Karpas-422 (cell line): ENCODE measurements around the gene GPN2. TPM values are rescaled to one million over a fixed set of nuclear protein-coding genes. Genes with fewer than 3 reads are reported as not detected.

ENCODE experiments used
- DNase-seq: peaks from one replicate; pipeline ENCODE4 v3.0.0-alpha.2; 2015
- H2AFZ ChIP-seq: fragments of 200-600 bp; sonication (generic); 2 replicates; pipeline ENCODE4 v1.6.1; 2014; ENCODE audit warnings: antibody characterized with exemption, low read length, mixed read lengths
- H3K27ac ChIP-seq: fragments of 200-600 bp; sonication (generic); 2 replicates; pipeline ENCODE4 v1.5.1; 2014; ENCODE audit warnings: mild to moderate bottlenecking, low read length, moderate library complexity
- H3K27me3 ChIP-seq: fragments of 200-600 bp; sonication (generic); 2 replicates; pipeline ENCODE4 v1.6.1; 2014; ENCODE audit warnings: low read length, mixed read lengths
- H3K36me3 ChIP-seq: fragments of 200-600 bp; sonication (generic); 2 replicates; pipeline ENCODE4 v1.6.1; 2014; ENCODE audit warnings: low read length, mixed read lengths; ENCODE audit not compliant: insufficient read depth
- H3K4me1 ChIP-seq: fragments of 200-600 bp; sonication (generic); 2 replicates; pipeline ENCODE4 v1.6.1; 2014; ENCODE audit warnings: mild to moderate bottlenecking, low read length, mixed read lengths
- H3K4me2 ChIP-seq: fragments of 200-600 bp; sonication (generic); 2 replicates; pipeline ENCODE4 v1.6.1; 2014; ENCODE audit warnings: low read length, low read depth, mild to moderate bottlenecking; ENCODE audit not compliant: poor library complexity, severe bottlenecking
- H3K4me3 ChIP-seq: fragments of 200-600 bp; sonication (generic); 2 replicates; pipeline ENCODE4 v1.5.1; 2014; ENCODE audit warnings: mild to moderate bottlenecking, antibody characterized with exemption, low read length, mixed read lengths
- H3K79me2 ChIP-seq: fragments of 200-600 bp; sonication (generic); 2 replicates; pipeline ENCODE4 v1.6.1; 2014; ENCODE audit warnings: mild to moderate bottlenecking, low read length, mixed read lengths
- H3K9ac ChIP-seq: fragments of 200-600 bp; sonication (generic); 2 replicates; pipeline ENCODE4 v1.6.0; 2014; ENCODE audit warnings: low read length
- H3K9me2 ChIP-seq: fragments of 200-600 bp; sonication (generic), shearing (Covaris generic); replicated peaks from 2 replicates; pipeline ENCODE4 v1.6.0; 2014; ENCODE audit warnings: mild to moderate bottlenecking, low read length, moderate library complexity; ENCODE audit not compliant: insufficient read depth
- H3K9me3 ChIP-seq: fragments of 300-700, 200-600 bp; sonication (generic); 2 replicates; pipeline ENCODE4 v1.6.1; 2014; ENCODE audit warnings: low read length, mixed read lengths
- H4K20me1 ChIP-seq: fragments of 200-600 bp; sonication (generic); 2 replicates; pipeline ENCODE4 v1.6.1; 2014; ENCODE audit warnings: mild to moderate bottlenecking, antibody characterized with exemption, low read length, low read depth; ENCODE audit not compliant: insufficient read depth
- total RNA-seq: library from RNA; depleted of rRNA; stranded (reverse); fragments of >200 nt; shearing (Covaris generic); gene quantifications from 2 replicates; pipeline ENCODE4 v1.2.3, GENCODE V29; 2014; ENCODE audit warnings: low replicate concordance

GPN2 gene
- total RNA-seq, 1 experiment from 2014 or later, result 33.3 TPM

- Histone ChIP-seq H3K27me3 (no peaks in the 10 kb centered on the region), H4K20me1 (peaks cover 24% of the 10 kb centered on the region), H2AFZ (peak within 1 kb of the TSS; percentile 98), H3K9me2 (no peaks in the 10 kb centered on the region), H3K27ac (peak within 1 kb of the TSS; percentile 79), H3K79me2 (peaks cover 39% of the 10 kb centered on the region), H3K9ac (peak within 1 kb of the TSS; percentile 100), H3K4me3 (peak within 1 kb of the TSS; percentile 99), H3K36me3 (peaks cover 23% of the 10 kb centered on the region), H3K9me3 (no peaks in the 10 kb centered on the region), H3K4me1 (peaks cover 25% of the 10 kb centered on the region), H3K4me2 (peak within 1 kb of the TSS; percentile 99)
- peak; percentile 99 for DNase-seq
These were observed 31.7 kb upstream of the GPN2 start, which contains the start of gene NUDC for GRCh38 chr1:26921540-26922430. TSS of gene NUDC (plus strand) at chr1:26921743. CDS start at chr1:26921849, 106 bp downstream.

GRCh38 chr1:26921126-26921539, 31.1 kb upstream of the GPN2 start:
- H2AFZ ChIP-seq, result peak overlapping the region; percentile 98
- H4K20me1 ChIP-seq, result peaks cover 24% of the 10 kb centered on the region
- H3K9me2 ChIP-seq, result no peaks in the 10 kb centered on the region
- DNase-seq, result no peak
- H3K4me2 ChIP-seq, result peak overlapping the region; percentile 99
- H3K27me3 ChIP-seq, result no peaks in the 10 kb centered on the region
- H3K4me1 ChIP-seq, result peaks cover 25% of the 10 kb centered on the region
- peaks cover 33% of the 10 kb centered on the region for H3K79me2 ChIP-seq
- no peaks in the 10 kb centered on the region for H3K9me3 ChIP-seq
- peak overlapping the region; percentile 99 for H3K4me3 ChIP-seq
- peaks cover 19% of the 10 kb centered on the region for H3K36me3 ChIP-seq
- no peak overlapping the region for H3K27ac ChIP-seq
- H3K9ac ChIP-seq, result peak overlapping the region; percentile 62

- H4K20me1 ChIP-seq, result no peaks in the 10 kb centered on the region
- no peak overlapping the region for H3K27ac ChIP-seq
These were observed 25.2 kb upstream of the GPN2 start for GRCh38 chr1:26915204-26915842.

GRCh38 chr1:26913754-26914619, 23.9 kb upstream of the GPN2 start, which contains the start of gene NR0B2:
TSS of gene NR0B2 (minus strand) at chr1:26913975. CDS start at chr1:26913940, 35 bp downstream.
- H3K27ac ChIP-seq, result no peak within 1 kb of the TSS
- no peaks in the 10 kb centered on the region for H3K9me2 ChIP-seq
- no peak within 1 kb of the TSS for H2AFZ ChIP-seq
- H3K9me3 ChIP-seq, result no peaks in the 10 kb centered on the region
- no peaks in the 10 kb centered on the region for H3K79me2 ChIP-seq
- H3K4me3 ChIP-seq, result no peak within 1 kb of the TSS
- no peak within 1 kb of the TSS for H3K9ac ChIP-seq
- H3K36me3 ChIP-seq, result no peaks in the 10 kb centered on the region
- DNase-seq, result no peak
- H4K20me1 ChIP-seq, result no peaks in the 10 kb centered on the region
- H3K4me1 ChIP-seq, result no peaks in the 10 kb centered on the region; the same call in 1 of the 2 replicates
- no peak within 1 kb of the TSS for H3K4me2 ChIP-seq
- no peaks in the 10 kb centered on the region for H3K27me3 ChIP-seq

More at GRCh38 chr1:26915204-26915842, 25.2 kb upstream of the GPN2 start:
- no peaks in the 10 kb centered on the region; the same call in 1 of the 2 replicates for H3K4me1 ChIP-seq
- H3K9me2 ChIP-seq, result no peaks in the 10 kb centered on the region
- H3K4me3 ChIP-seq, result no peak overlapping the region
- no peak overlapping the region for H3K4me2 ChIP-seq
- no peaks in the 10 kb centered on the region for H3K36me3 ChIP-seq
- H3K27me3 ChIP-seq, result no peaks in the 10 kb centered on the region
- no peaks in the 10 kb centered on the region for H3K9me3 ChIP-seq
- H3K79me2 ChIP-seq, result no peaks in the 10 kb centered on the region
- H3K9ac ChIP-seq, result no peak overlapping the region
- no peak overlapping the region for H2AFZ ChIP-seq
- DNase-seq, result no peak

GRCh38 chr1:26913389-26913753, 23.3 kb upstream of the GPN2 start:
- Histone ChIP-seq H3K4me3 (no peak overlapping the region), H3K27me3 (no peaks in the 10 kb centered on the region), H3K9ac (no peak overlapping the region), H3K36me3 (no peaks in the 10 kb centered on the region), H3K4me1 (no peaks in the 10 kb centered on the region; the same call in 1 of the 2 replicates), H3K9me3 (no peaks in the 10 kb centered on the region), H4K20me1 (no peaks in the 10 kb centered on the region), H3K27ac (no peak overlapping the region), H3K4me2 (no peak overlapping the region), H3K79me2 (no peaks in the 10 kb centered on the region), H2AFZ (no peak overlapping the region), H3K9me2 (no peaks in the 10 kb centered on the region)
- no peak for DNase-seq

GRCh38 chr1:26912147-26912490, 22.0 kb upstream of the GPN2 start:
- Histone ChIP-seq H3K9me3 (no peaks in the 10 kb centered on the region), H3K4me2 (no peak overlapping the region), H3K36me3 (no peaks in the 10 kb centered on the region), H3K27me3 (no peaks in the 10 kb centered on the region), H3K4me1 (no peaks in the 10 kb centered on the region; the same call in 1 of the 2 replicates), H2AFZ (no peak overlapping the region), H3K79me2 (no peaks in the 10 kb centered on the region), H3K9ac (no peak overlapping the region), H3K9me2 (no peaks in the 10 kb centered on the region), H3K4me3 (no peak overlapping the region), H3K27ac (no peak overlapping the region), H4K20me1 (no peaks in the 10 kb centered on the region)
- no peak for DNase-seq

GRCh38 chr1:26911399-26912146, 21.5 kb upstream of the GPN2 start:
- no peak for DNase-seq
- no peaks in the 10 kb centered on the region for H3K27me3 ChIP-seq
- H3K4me3 ChIP-seq, result no peak overlapping the region
- no peaks in the 10 kb centered on the region for H3K9me3 ChIP-seq
- H3K79me2 ChIP-seq, result no peaks in the 10 kb centered on the region
- H2AFZ ChIP-seq, result no peak overlapping the region
- H3K36me3 ChIP-seq, result no peaks in the 10 kb centered on the region
- H3K4me2 ChIP-seq, result no peak overlapping the region
- H3K27ac ChIP-seq, result no peak overlapping the region
- no peaks in the 10 kb centered on the region for H4K20me1 ChIP-seq
- H3K4me1 ChIP-seq, result no peaks in the 10 kb centered on the region; the same call in 1 of the 2 replicates
- H3K9ac ChIP-seq, result no peak overlapping the region
- no peaks in the 10 kb centered on the region for H3K9me2 ChIP-seq
